Calu3 (cell line): ENCODE data around the gene PRKN. TPM values are rescaled to one million over a fixed set of nuclear protein-coding genes. Genes with fewer than 3 reads are reported as not detected.

Experiments used
- BruUV-seq: library from RNA; stranded (reverse); fragments of 400-500 nt; replicated peaks from 2 replicates; lab custom pipeline; 2021; lab: Mats Ljungman, UMichigan
- CTCF ChIA-PET: fragments of 300-600 bp; sonication (Branson Sonifier 250); formaldehyde crosslinking; loops from one replicate; lab custom pipeline; 2022; ENCODE audit warnings: antibody characterized with exemption; lab: Charles Lee
- DNase-seq: peaks from one replicate; pipeline ENCODE4 v3.0.0; 2022
- H3K27ac Mint-ChIP-seq: one replicate; pipeline ENCODE4 v1.8.0; 2022; ENCODE audit warnings: mixed read lengths; ENCODE audit not compliant: unreplicated experiment
- H3K27me3 Mint-ChIP-seq: one replicate; pipeline ENCODE4 v1.8.0; 2022; ENCODE audit warnings: mixed read lengths; ENCODE audit not compliant: unreplicated experiment
- H3K36me3 Mint-ChIP-seq: one replicate; pipeline ENCODE4 v1.8.0; 2022; ENCODE audit warnings: mild to moderate bottlenecking, moderate library complexity, mixed read lengths; ENCODE audit not compliant: insufficient read depth, unreplicated experiment
- H3K4me1 Mint-ChIP-seq: one replicate; pipeline ENCODE4 v1.8.0; 2022; ENCODE audit warnings: mild to moderate bottlenecking, low read depth, mixed read lengths; ENCODE audit not compliant: unreplicated experiment
- H3K4me3 Mint-ChIP-seq: one replicate; pipeline ENCODE4 v1.8.0; 2022; ENCODE audit warnings: mild to moderate bottlenecking, low read depth, moderate library complexity, mixed read lengths; ENCODE audit not compliant: unreplicated experiment
- H3K9me3 Mint-ChIP-seq: one replicate; pipeline ENCODE4 v1.8.0; 2022; ENCODE audit warnings: low read depth, mixed read lengths; ENCODE audit not compliant: unreplicated experiment
- CTCF ChIP-seq: fragments of 200-600 bp; IDR thresholded peaks from one replicate; pipeline ENCODE4 v1.8.0; 2022; ENCODE audit warnings: antibody characterized with exemption; ENCODE audit not compliant: unreplicated experiment
- intact Hi-C: fragments of 100-400 bp; cut with micrococcal nuclease; formaldehyde crosslinking; loops from one replicate; pipeline ENCODE4 v1.10.0; 2022; ENCODE audit not compliant: unreplicated experiment
- total RNA-seq: library from RNA; stranded (reverse); gene quantifications from 2 replicates; pipeline ENCODE4 v1.2.3, GENCODE V29; 2022

PRKN gene
- total RNA-seq, 1 experiment from 2014 or later, result 3.8 TPM

- Mint-ChIP-seq H3K4me3 (no peak overlapping the region), H3K27me3 (no peaks in the 10 kb centered on the region), H3K4me1 (no peaks in the 10 kb centered on the region), H3K27ac (no peak overlapping the region), H3K9me3 (no peaks in the 10 kb centered on the region), H3K36me3 (no peaks in the 10 kb centered on the region)
- no peak for TF ChIP-seq CTCF
- DNase-seq, result no peak
- intact Hi-C loops, result no loop called here
- BruUV-seq, result no TSS peak
- CTCF ChIA-PET, result no interaction called here
Observed at GRCh38 chr6:162372106-162372505, 355.5 kb downstream of the PRKN start.

GRCh38 chr6:162371121-162371520, 356.4 kb downstream of the PRKN start:
- H3K27me3 Mint-ChIP-seq, result no peaks in the 10 kb centered on the region
- no peak overlapping the region for H3K4me3 Mint-ChIP-seq
- H3K36me3 Mint-ChIP-seq, result no peaks in the 10 kb centered on the region
- no peaks in the 10 kb centered on the region for H3K4me1 Mint-ChIP-seq
- TF ChIP-seq CTCF, result no peak
- CTCF ChIA-PET, result no interaction called here
- no peak overlapping the region for H3K27ac Mint-ChIP-seq
- H3K9me3 Mint-ChIP-seq, result no peaks in the 10 kb centered on the region
- DNase-seq, result no peak
- intact Hi-C loops, result no loop called here
- BruUV-seq, result no TSS peak

GRCh38 chr6:162369091-162369490, 358.5 kb downstream of the PRKN start:
- Mint-ChIP-seq H3K27me3 (no peaks in the 10 kb centered on the region), H3K9me3 (no peaks in the 10 kb centered on the region), H3K27ac (no peak overlapping the region), H3K4me3 (no peak overlapping the region), H3K4me1 (no peaks in the 10 kb centered on the region), H3K36me3 (no peaks in the 10 kb centered on the region)
- CTCF ChIA-PET, result no interaction called here
- no peak for TF ChIP-seq CTCF
- BruUV-seq, result no TSS peak
- no peak for DNase-seq
- intact Hi-C loops, result no loop called here

- H3K4me3 Mint-ChIP-seq, result no peak overlapping the region
- CTCF ChIA-PET, result no interaction called here
- no peaks in the 10 kb centered on the region for H3K4me1 Mint-ChIP-seq
- DNase-seq, result no peak
- TF ChIP-seq CTCF, result no peak
- no peaks in the 10 kb centered on the region for H3K27me3 Mint-ChIP-seq
- BruUV-seq, result no TSS peak
- H3K36me3 Mint-ChIP-seq, result no peaks in the 10 kb centered on the region
- no peak overlapping the region for H3K27ac Mint-ChIP-seq
- intact Hi-C loops, result no loop called here
- no peaks in the 10 kb centered on the region for H3K9me3 Mint-ChIP-seq
Observed at GRCh38 chr6:162364488-162364887, 363.1 kb downstream of the PRKN start.
